Skeletal muscle satellite cell (primary cell): ENCODE results near the gene NUCB1.
"Not testable (repeated sequence)": the region's sequence is repeated elsewhere in the genome, so short reads cannot be mapped to it uniquely, and the experiment has no call there.

ENCODE experiments used
- H3K27me3 ChIP-seq: 2 replicates; pipeline ENCODE4 v1.7.0; 2013; ENCODE audit warnings: low read length; ENCODE audit not compliant: control insufficient read depth, insufficient read depth
- H3K36me3 ChIP-seq: 2 replicates; pipeline ENCODE4 v1.7.0; 2013; ENCODE audit warnings: mild to moderate bottlenecking, control low read depth, low read length; ENCODE audit not compliant: insufficient read depth
- H3K4me1 ChIP-seq: 2 replicates; pipeline ENCODE4 v1.7.0; 2013; ENCODE audit warnings: low read length; ENCODE audit not compliant: control insufficient read depth, insufficient read depth
- H3K4me2 ChIP-seq: 2 replicates; pipeline ENCODE4 v1.7.0; 2013; ENCODE audit warnings: mild to moderate bottlenecking, low read length
- H3K4me3 ChIP-seq: 2 replicates; pipeline ENCODE4 v1.7.0; 2013; ENCODE audit warnings: low read length
- H3K9ac ChIP-seq: 2 replicates; pipeline ENCODE4 v1.7.0; 2013; ENCODE audit warnings: mild to moderate bottlenecking, low read depth, low read length, moderate library complexity
- H3K9me3 ChIP-seq: replicated peaks from 2 replicates; pipeline ENCODE4 v1.7.0; 2013; ENCODE audit warnings: mild to moderate bottlenecking, control low read depth, low read length

Gene NUCB1

GRCh38 chr19:48927692-48928091, 27.6 kb downstream of the NUCB1 start:
- H3K4me3 ChIP-seq, H3K9me3 ChIP-seq: not testable (repeated sequence)

GRCh38 chr19:48928164-48929025, 28.3 kb downstream of the NUCB1 start:
- no peak overlapping the region for H3K9ac ChIP-seq
- H3K4me1 ChIP-seq = peaks cover 30% of the 10 kb centered on the region
- no peak overlapping the region for H3K4me2 ChIP-seq
- no peaks in the 10 kb centered on the region for H3K36me3 ChIP-seq
- no peaks in the 10 kb centered on the region for H3K9me3 ChIP-seq
- H3K4me3 ChIP-seq = no peak overlapping the region
- peaks cover 9% of the 10 kb centered on the region for H3K27me3 ChIP-seq

More at GRCh38 chr19:48927692-48928091, 27.6 kb downstream of the NUCB1 start:
- H3K36me3 ChIP-seq, H3K9ac ChIP-seq, H3K4me2 ChIP-seq, H3K27me3 ChIP-seq: not testable (repeated sequence)
- peaks cover 27% of the 10 kb centered on the region for H3K4me1 ChIP-seq

GRCh38 chr19:48933382-48933932, 33.3 kb downstream of the NUCB1 start, which contains the start of gene DHDH:
TSS of gene DHDH (plus strand) at chr19:48933699. CDS start at chr19:48933722, 23 bp downstream.
- Histone ChIP-seq H3K4me1 (peaks cover 9% of the 10 kb centered on the region), H3K9ac (peak within 1 kb of the TSS; percentile 3)

GRCh38 chr19:48934837-48935236, 34.7 kb downstream of the NUCB1 start:
- Histone ChIP-seq H3K4me1 (peaks cover 8% of the 10 kb centered on the region), H3K36me3 (no peaks in the 10 kb centered on the region), H3K4me3 (no peak overlapping the region), H3K4me2 (no peak overlapping the region), H3K9me3 (no peaks in the 10 kb centered on the region), H3K9ac (no peak overlapping the region), H3K27me3 (peaks cover 9% of the 10 kb centered on the region)

More at GRCh38 chr19:48933382-48933932, 33.3 kb downstream of the NUCB1 start, which contains the start of gene DHDH:
- Histone ChIP-seq H3K4me3 (peak within 1 kb of the TSS; percentile 68), H3K36me3 (no peaks in the 10 kb centered on the region), H3K27me3 (peaks cover 9% of the 10 kb centered on the region), H3K4me2 (peak within 1 kb of the TSS; percentile 92), H3K9me3 (no peaks in the 10 kb centered on the region)

- peaks cover 8% of the 10 kb centered on the region for H3K4me1 ChIP-seq
- no peak overlapping the region for H3K4me2 ChIP-seq
- H3K9me3 ChIP-seq = no peaks in the 10 kb centered on the region
- H3K27me3 ChIP-seq = peaks cover 9% of the 10 kb centered on the region
- no peak overlapping the region for H3K9ac ChIP-seq
- H3K36me3 ChIP-seq = no peaks in the 10 kb centered on the region
- H3K4me3 ChIP-seq = no peak overlapping the region
Observed at GRCh38 chr19:48935864-48936263, 35.8 kb downstream of the NUCB1 start.

GRCh38 chr19:48938256-48938655, 38.1 kb downstream of the NUCB1 start:
- Histone ChIP-seq H3K9me3 (peaks cover 3% of the 10 kb centered on the region), H3K9ac (no peak overlapping the region), H3K27me3 (peaks cover 1% of the 10 kb centered on the region), H3K36me3 (no peaks in the 10 kb centered on the region), H3K4me1 (peaks cover 7% of the 10 kb centered on the region), H3K4me2 (no peak overlapping the region), H3K4me3 (no peak overlapping the region)

GRCh38 chr19:48940902-48941301, 40.8 kb downstream of the NUCB1 start:
- no peaks in the 10 kb centered on the region for H3K4me1 ChIP-seq
- no peak overlapping the region for H3K4me3 ChIP-seq
- no peak overlapping the region for H3K4me2 ChIP-seq
- H3K9ac ChIP-seq = no peak overlapping the region
- H3K9me3 ChIP-seq = peaks cover 3% of the 10 kb centered on the region
- H3K27me3 ChIP-seq = no peaks in the 10 kb centered on the region
- no peaks in the 10 kb centered on the region for H3K36me3 ChIP-seq

GRCh38 chr19:48943081-48943480, 43.0 kb downstream of the NUCB1 start:
- Histone ChIP-seq H3K4me2 (no peak overlapping the region), H3K4me1 (no peaks in the 10 kb centered on the region), H3K9me3 (peaks cover 3% of the 10 kb centered on the region), H3K4me3 (no peak overlapping the region), H3K9ac (no peak overlapping the region), H3K36me3 (no peaks in the 10 kb centered on the region), H3K27me3 (no peaks in the 10 kb centered on the region)

- Histone ChIP-seq H3K4me1 (no peaks in the 10 kb centered on the region), H3K36me3 (no peaks in the 10 kb centered on the region), H3K9ac (no peak overlapping the region), H3K4me2 (no peak overlapping the region), H3K9me3 (peaks cover 3% of the 10 kb centered on the region), H3K4me3 (no peak overlapping the region), H3K27me3 (no peaks in the 10 kb centered on the region)
Observed at GRCh38 chr19:48945415-48945814, 45.3 kb downstream of the NUCB1 start.

GRCh38 chr19:48945817-48946216, 45.7 kb downstream of the NUCB1 start:
- Histone ChIP-seq H3K9me3 (peaks cover 3% of the 10 kb centered on the region), H3K4me2 (no peak overlapping the region), H3K27me3 (no peaks in the 10 kb centered on the region), H3K9ac (no peak overlapping the region), H3K36me3 (no peaks in the 10 kb centered on the region), H3K4me3 (no peak overlapping the region), H3K4me1 (no peaks in the 10 kb centered on the region)

- Histone ChIP-seq H3K36me3 (no peaks in the 10 kb centered on the region), H3K9ac (no peak overlapping the region), H3K4me3 (no peak overlapping the region), H3K9me3 (no peaks in the 10 kb centered on the region), H3K27me3 (no peaks in the 10 kb centered on the region), H3K4me1 (no peaks in the 10 kb centered on the region), H3K4me2 (no peak overlapping the region)
Observed at GRCh38 chr19:48946463-48947257, 46.5 kb downstream of the NUCB1 start.
